Ascending aorta (tissue), 2 donors: ENCODE data around the gene EPX. TPM values are rescaled to one million over a fixed set of nuclear protein-coding genes. Genes with fewer than 3 reads are reported as not detected.

Experiments
- DNase-seq, 2 donors: peaks; one replicate each; pipeline ENCODE4 v3.0.0-alpha.2; 2019; ENCODE audit warnings: low spot score in 2 of 2
- H3K27ac ChIP-seq, 2 donors: fragments of 200-600 bp; sonication (generic); one replicate each; pipeline ENCODE4 v1.5.1; 2016 to 2017; ENCODE audit warnings: mild to moderate bottlenecking in 1 of 2
- H3K27me3 ChIP-seq: fragments of 200-600 bp; sonication (generic); one replicate; pipeline ENCODE4 v1.5.1; 2017
- H3K36me3 ChIP-seq, 2 donors: fragments of 200-600 bp; sonication (generic); one replicate each; pipeline ENCODE4 v1.5.1; 2016
- H3K4me1 ChIP-seq, 2 donors: fragments of 200-600 bp; sonication (generic); one replicate each; pipeline ENCODE4 v1.5.1; 2016 to 2017; ENCODE audit warnings: mild to moderate bottlenecking in 1 of 2
- H3K4me3 ChIP-seq, 2 donors: fragments of 200-600 bp; sonication (generic); one replicate each; pipeline ENCODE4 v1.5.1; 2016 to 2017; ENCODE audit warnings: mild to moderate bottlenecking in 1 of 2
- H3K9me3 ChIP-seq, 2 donors: fragments of 200-600 bp; sonication (generic); one replicate each; pipeline ENCODE4 v1.5.1; 2016
- intact Hi-C: fragments of 100-400 bp; cut with DNase I; formaldehyde crosslinking; loops from one replicate; pipeline ENCODE4 v1.15.1; 2023
- total RNA-seq: library from RNA; depleted of rRNA; stranded (reverse); fragments of >200 nt; gene quantifications from one replicate; pipeline ENCODE4 v1.1.0, GENCODE V29; 2016
- TF ChIP-seq, protein P1 (sequence below), 3 experiments: fragments of 200-600 bp in 2 of 3; fragments of 450-650 bp in 1 of 3; sonication (generic) in 2 of 3; IDR thresholded peaks; one replicate each; pipeline ENCODE4 v1.5.1; 2016 to 2019; ENCODE audit warnings: antibody characterized with exemption in 3 of 3, mild to moderate bottlenecking in 1 of 3, moderate library complexity in 1 of 3

EPX gene
- total RNA-seq, 1 donor from 2014 or later = not detected

DNA sequence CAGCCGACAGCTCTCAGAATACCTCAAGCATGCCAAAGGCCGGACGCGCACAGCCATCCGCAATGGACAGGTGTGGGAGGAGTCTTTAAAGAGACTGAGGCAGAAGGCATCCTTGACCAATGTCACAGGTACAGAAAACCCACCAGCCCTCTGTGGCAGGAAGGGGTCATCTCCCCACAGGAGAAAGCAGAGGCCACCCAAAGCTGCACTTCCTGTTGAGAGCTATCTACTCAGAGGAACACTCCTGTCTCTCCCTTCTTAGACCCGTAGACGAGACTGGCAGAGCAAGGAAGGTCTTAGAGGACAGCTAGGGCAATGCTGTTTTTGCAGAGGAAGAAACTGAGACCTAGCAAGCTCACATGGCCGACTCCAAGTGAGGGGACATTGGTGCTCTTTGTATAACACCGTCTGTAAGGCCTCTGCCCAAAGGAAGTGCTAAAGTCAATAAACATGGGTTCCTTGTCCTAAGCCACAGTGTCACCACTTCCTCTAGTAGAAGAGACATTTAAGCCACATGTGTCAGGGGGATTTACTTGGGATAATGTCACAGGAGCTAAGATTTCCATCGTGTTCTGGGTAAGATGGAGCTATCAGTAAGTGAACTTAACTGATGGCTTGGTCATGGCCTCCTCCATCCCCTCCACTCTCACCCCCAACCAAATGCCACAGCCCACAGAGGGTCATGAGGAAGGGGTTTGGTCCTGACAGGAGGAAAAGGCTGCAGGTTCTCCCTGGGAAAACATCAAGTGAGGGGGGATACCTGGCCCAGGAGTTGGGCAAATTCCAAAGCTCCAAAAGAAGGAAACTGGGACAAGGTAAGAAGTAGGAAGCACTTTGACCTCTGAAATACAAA, 55.2 kb downstream of the EPX start:
- Histone ChIP-seq H3K27ac (no peak overlapping the region), H3K4me3 (no peak overlapping the region), H3K27me3 (peaks cover 4% of the 10 kb centered on the region), H3K4me1 (peaks cover 4% of the 10 kb centered on the region in 2 donors), H3K9me3 (no peaks in the 10 kb centered on the region), H3K36me3 (no peaks in the 10 kb centered on the region)
- intact Hi-C loops = loop anchor here (5.0 kb wide), 1 partner anchor 170 kb away; the partner anchor contains the start of gene RNF43
- DNase-seq = no peak
- TF ChIP-seq, protein P1, sequence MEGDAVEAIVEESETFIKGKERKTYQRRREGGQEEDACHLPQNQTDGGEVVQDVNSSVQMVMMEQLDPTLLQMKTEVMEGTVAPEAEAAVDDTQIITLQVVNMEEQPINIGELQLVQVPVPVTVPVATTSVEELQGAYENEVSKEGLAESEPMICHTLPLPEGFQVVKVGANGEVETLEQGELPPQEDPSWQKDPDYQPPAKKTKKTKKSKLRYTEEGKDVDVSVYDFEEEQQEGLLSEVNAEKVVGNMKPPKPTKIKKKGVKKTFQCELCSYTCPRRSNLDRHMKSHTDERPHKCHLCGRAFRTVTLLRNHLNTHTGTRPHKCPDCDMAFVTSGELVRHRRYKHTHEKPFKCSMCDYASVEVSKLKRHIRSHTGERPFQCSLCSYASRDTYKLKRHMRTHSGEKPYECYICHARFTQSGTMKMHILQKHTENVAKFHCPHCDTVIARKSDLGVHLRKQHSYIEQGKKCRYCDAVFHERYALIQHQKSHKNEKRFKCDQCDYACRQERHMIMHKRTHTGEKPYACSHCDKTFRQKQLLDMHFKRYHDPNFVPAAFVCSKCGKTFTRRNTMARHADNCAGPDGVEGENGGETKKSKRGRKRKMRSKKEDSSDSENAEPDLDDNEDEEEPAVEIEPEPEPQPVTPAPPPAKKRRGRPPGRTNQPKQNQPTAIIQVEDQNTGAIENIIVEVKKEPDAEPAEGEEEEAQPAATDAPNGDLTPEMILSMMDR (IDR thresholded peaks at IDR 0.05) = no peak

DNA sequence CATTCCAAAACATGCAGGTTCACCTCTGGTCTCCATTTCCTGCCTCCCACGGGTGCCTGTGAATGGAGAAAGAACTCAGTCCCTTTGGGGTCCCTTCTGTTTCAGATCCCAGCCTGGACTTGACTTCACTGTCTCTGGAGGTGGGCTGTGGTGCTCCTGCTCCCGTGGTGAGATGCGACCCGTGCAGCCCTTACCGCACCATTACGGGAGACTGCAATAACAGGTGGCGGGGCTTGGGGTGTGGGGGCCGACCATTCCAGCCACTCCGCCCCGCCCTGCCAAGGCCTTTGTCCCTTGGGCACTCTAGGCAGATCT, 56.4 kb downstream of the EPX start:
- TF ChIP-seq, protein P1 (IDR thresholded peaks at IDR 0.05) = no peak
- no peak for DNase-seq
- Histone ChIP-seq H3K36me3 (no peaks in the 10 kb centered on the region), H3K9me3 (no peaks in the 10 kb centered on the region), H3K27me3 (peaks cover 4% of the 10 kb centered on the region), H3K4me1 (peaks cover 4% of the 10 kb centered on the region in 2 donors), H3K4me3 (peak overlapping the region; percentile 56 to 64), H3K27ac (no peak overlapping the region)
- intact Hi-C loops = loop anchor here (5.0 kb wide), 1 partner anchor 168 kb away; the partner anchor contains the start of gene RNF43

GRCh38 chr17:58249270-58250133, 57.0 kb downstream of the EPX start:
- H3K4me3 ChIP-seq = peak overlapping the region; percentile 56 to 64
- peak in 1 of 2 donors; percentile 74 for DNase-seq
- H3K4me1 ChIP-seq = peaks cover 4% of the 10 kb centered on the region in 2 donors
- H3K36me3 ChIP-seq = no peaks in the 10 kb centered on the region
- intact Hi-C loops = loop anchor here (5.0 kb wide), 1 partner anchor 168 kb away; the partner anchor contains the start of gene RNF43
- H3K27me3 ChIP-seq = peaks cover 4% of the 10 kb centered on the region
- TF ChIP-seq, protein P1 (IDR thresholded peaks at IDR 0.05) = peak; percentile 73 to 90 (median 88)
- no peak overlapping the region for H3K27ac ChIP-seq
- H3K9me3 ChIP-seq = no peaks in the 10 kb centered on the region

DNA sequence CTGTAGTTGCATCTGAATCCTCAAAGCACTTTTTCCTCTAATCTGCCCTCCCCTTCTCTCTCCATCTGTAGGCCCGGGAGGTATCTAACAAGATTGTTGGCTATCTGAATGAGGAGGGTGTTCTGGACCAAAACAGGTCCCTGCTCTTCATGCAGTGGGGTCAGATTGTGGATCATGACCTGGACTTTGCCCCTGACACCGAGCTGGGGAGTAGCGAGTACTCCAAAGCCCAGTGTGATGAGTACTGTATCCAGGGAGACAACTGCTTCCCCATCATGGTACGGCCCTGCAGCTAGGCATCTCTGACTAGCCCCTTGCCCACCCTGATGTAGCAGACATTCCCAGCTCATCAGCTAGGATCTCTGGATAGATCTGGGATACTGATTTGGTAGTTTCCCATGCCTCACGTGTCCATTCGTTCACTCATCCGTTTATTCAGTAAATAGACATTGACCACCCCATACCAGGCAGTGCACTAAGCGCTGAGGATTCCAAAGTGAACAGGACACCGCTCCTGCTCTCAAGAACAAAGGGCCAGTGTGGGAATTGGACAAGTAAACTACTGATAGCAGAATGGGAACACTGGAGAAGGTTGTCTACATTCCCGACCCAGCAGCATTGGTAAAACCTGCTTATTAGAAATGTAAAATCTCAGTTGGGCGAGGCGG, 58.0 kb downstream of the EPX start:
- H3K27me3 ChIP-seq = peaks cover 4% of the 10 kb centered on the region

GRCh38 chr17:58252141-58252540, 59.6 kb downstream of the EPX start:
- TF ChIP-seq, protein P1 (IDR thresholded peaks at IDR 0.05) = no peak
- Histone ChIP-seq H3K4me1 (peaks cover 4% of the 10 kb centered on the region in 2 donors), H3K9me3 (no peaks in the 10 kb centered on the region), H3K27me3 (peaks cover 4% of the 10 kb centered on the region), H3K27ac (no peak overlapping the region), H3K4me3 (no peak overlapping the region), H3K36me3 (no peaks in the 10 kb centered on the region)
- intact Hi-C loops = no loop called here
- no peak for DNase-seq

More for the DNA sequence above, 58.0 kb downstream of the EPX start:
- Histone ChIP-seq H3K9me3 (no peaks in the 10 kb centered on the region), H3K36me3 (no peaks in the 10 kb centered on the region), H3K27ac (no peak overlapping the region), H3K4me3 (no peak overlapping the region), H3K4me1 (peaks cover 4% of the 10 kb centered on the region in 2 donors)
- TF ChIP-seq, protein P1 (IDR thresholded peaks at IDR 0.05) = no peak
- DNase-seq = no peak
- intact Hi-C loops = no loop called here
